GM12892 (cell line): Measurements from ENCODE around the gene TERC.
"Not testable (repeated sequence)": the region's sequence is repeated elsewhere in the genome, so short reads cannot be mapped to it uniquely, and the experiment has no call there.

Experiments
- DNase-seq: peaks from one replicate; pipeline ENCODE4 v3.0.0; 2011; ENCODE audit not compliant: insufficient read length
- FAIRE-seq: peaks from 2 replicates; lab custom pipeline; 2011; peaks lifted over from hg19 to GRCh38; lab: Jason Lieb, UNC
- POLR2A ChIP-seq: IDR thresholded peaks from 2 replicates; pipeline ENCODE4 v1.6.1; 2011; ENCODE audit warnings: low read depth, low read length, control low read depth
- POLR2AphosphoS5 ChIP-seq: IDR thresholded peaks from 2 replicates; pipeline ENCODE4 v1.6.1; 2011; ENCODE audit warnings: low read depth, low read length, control low read depth
- TAF1 ChIP-seq: IDR thresholded peaks from 2 replicates; pipeline ENCODE4 v1.6.1; 2011; ENCODE audit warnings: low read depth, mild to moderate bottlenecking, control low read depth, low read length, borderline replicate concordance

TERC gene

DNA sequence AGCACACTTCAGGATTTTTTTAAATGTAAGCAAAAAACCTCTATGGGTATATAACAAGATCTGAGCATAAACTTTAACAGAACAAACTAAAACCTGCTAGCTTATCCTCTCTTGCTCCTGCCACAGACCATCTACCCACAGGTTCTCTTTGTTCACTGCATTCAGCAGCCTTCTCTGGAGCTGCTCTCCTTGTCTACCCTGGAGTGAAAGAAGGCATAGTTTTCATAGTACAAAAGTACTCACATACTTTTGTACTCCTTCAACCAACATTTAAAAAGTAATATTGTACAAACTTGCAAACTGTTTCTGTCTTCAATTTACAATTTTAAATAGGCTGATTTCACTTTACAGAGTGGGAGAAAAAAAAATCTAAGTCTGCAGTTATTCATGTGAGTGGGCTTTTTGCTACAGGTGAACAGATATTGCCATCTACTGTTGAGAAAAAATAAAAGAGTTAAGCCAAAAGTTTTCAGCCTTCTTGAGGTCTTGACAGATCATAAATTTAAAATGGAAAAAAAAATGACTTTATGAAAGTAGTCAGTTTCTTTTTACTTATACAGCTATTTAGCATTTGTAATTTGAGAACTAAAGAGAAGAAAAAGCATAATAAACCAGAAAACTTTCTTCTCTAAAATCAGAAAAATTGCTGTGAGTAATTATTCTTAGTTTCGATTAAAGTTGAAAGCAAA lies 20.4 kb downstream of the TERC start:
- FAIRE-seq = no peak
- no peak for TF ChIP-seq POLR2AphosphoS5
- no peak for TF ChIP-seq POLR2A
- no peak for TF ChIP-seq TAF1
- no peak for DNase-seq

DNA sequence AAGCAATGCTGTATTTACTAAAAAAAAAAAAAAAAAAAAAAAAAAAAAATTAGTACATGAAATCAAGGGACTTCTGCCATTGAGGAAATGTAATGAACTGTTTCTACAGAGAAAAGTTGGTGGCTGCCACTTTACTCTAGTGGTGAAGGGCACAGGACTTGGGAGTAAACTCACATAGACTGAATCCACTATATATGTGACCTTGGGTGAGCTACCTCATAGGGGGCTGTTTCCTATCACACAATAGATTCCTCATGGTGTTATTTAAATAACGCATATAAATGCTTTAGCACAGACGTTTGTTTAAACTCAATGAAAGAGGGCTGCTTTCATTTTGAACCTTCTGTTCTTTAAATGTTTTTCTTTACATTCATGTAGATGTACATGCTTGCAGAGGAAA lies 25.8 kb downstream of the TERC start:
- DNase-seq (no peak), FAIRE-seq (no peak)
- TF ChIP-seq POLR2A (no peak), POLR2AphosphoS5 (no peak), TAF1 (no peak)

DNA sequence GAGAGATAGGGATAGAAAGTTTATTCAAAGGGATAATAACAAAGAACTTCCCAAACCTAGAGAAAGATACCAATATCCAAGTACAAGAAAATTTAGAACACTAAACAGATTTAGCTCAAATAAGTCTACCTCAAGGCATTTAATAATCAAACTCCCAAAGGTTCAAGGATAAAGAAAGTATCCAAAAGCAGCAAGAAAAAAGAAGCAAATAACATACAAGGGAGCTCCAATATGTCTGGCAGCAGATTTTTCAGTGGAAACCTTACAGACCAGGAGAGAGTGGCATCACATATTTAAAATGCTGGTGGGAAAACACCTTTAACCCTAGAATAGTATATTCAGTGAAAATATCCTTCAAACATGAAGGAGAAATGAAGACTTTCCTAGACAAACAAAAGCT lies 33.0 kb downstream of the TERC start:
- FAIRE-seq, DNase-seq: not testable (repeated sequence)

DNA sequence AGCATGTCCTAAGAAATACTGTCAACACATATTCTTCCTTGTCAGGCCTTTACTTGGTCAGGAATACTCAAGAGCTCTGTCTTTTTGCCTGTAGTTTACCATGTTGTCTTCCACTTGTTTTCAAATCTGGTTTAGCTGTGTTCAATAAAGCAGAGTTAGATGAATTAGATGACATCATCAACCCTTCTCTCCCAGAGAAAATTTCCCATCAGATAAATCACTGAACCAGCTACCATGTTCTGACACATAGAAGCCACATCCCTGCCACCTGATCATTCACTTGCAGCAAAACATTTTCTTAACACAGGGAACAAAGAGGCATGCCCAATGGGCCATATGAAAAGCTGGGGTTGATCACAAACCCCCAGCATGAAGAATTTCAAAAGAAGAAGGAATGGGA lies 42.1 kb downstream of the TERC start:
- FAIRE-seq = no peak

DNA sequence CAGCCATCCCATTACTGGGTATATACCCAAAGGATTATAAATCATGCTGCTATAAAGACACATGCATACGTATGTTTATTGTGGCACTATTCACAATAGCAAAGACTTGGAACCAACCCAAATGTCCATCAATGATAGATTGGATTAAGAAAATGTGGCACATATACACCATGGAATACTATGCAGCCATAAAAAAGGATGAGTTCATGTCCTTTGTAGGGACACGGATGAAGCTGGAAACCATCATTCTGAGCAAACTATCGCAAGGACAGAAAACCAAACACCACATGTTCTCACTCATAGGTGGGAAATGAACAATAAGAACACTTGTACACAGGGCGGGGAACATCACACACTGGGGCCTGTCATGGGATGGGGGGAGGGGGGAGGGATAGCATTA lies 46.4 kb downstream of the TERC start:
- not testable (repeated sequence) for DNase-seq, FAIRE-seq

More for the DNA sequence above, 42.1 kb downstream of the TERC start:
- TF ChIP-seq POLR2AphosphoS5 (no peak), TAF1 (no peak), POLR2A (no peak)
- DNase-seq = no peak
